Fibroblast of lung (primary cell): Measurements from ENCODE around the gene SORL1.

Experiments used
- CTCF ChIP-seq, 2 donors: IDR thresholded peaks in 1 of 2; conservative IDR thresholded peaks in 1 of 2; 1 replicate in 1 of 2; 2 replicates in 1 of 2; pipeline ENCODE4 v1.5.1; 2011 to 2012; ENCODE audit warnings: low read length in 2 of 2, control low read depth in 1 of 2, inconsistent platforms in 1 of 2, low read depth in 1 of 2, mild to moderate bottlenecking in 1 of 2
- EZH2 ChIP-seq: IDR thresholded peaks from 2 replicates; pipeline ENCODE4 v1.5.1; 2012; ENCODE audit warnings: low read length, control low read depth, mild to moderate bottlenecking; ENCODE audit errors: missing control alignments

DNA sequence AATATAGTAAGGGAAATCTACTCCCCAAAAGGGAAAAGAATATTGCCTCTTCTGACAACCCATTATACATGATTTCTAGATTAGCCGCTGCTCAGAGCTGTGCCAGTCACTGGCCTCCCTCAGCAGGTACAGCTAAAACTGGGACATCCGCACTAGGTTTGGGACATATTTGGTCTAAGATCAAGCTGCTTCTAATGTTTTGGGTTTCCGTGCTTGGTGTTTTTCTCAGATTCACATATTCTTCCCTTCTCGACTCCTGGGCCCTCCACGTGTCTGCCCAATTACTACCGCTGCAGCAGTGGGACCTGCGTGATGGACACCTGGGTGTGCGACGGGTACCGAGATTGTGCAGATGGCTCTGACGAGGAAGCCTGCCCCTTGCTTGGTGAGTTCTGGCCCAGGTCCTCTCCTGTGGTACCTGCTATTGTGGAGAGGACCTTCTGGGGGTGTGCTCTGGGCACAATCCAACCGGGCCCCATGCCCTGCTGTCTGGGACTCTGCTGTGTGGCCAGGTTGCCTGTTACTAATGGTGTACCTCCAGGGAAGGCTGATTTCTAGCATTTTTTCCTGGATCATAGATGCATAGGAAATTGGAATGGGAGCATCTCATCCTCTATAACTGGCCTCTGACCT is 138.8 kb downstream of the SORL1 start:
- TF ChIP-seq CTCF (conservative IDR thresholded peaks at IDR 0.05 in 1 of 2, IDR thresholded peaks at IDR 0.05 in 1 of 2; ENCODE audit: low read depth in 1 of 2, low read length in 2 of 2) (no peak), EZH2 (no peak)
